GM19351 (cell line): ENCODE results near the gene TCEANC2.

ENCODE experiments used
- ATAC-seq: cut with Tn5 transposase; IDR thresholded peaks from one replicate; pipeline ENCODE4 v1.9.1; 2021; ENCODE audit warnings: mild to moderate bottlenecking, moderate library complexity; ENCODE audit not compliant: unreplicated experiment

TCEANC2 gene

GRCh38 chr1:54129858-54130257 is 76.5 kb downstream of the TCEANC2 start:
- no peak for ATAC-seq

- no peak for ATAC-seq
These were observed 78.0 kb downstream of the TCEANC2 start for GRCh38 chr1:54131419-54131818.

- ATAC-seq: no peak
These were observed 79.1 kb downstream of the TCEANC2 start for GRCh38 chr1:54132495-54132894.

GRCh38 chr1:54134295-54134694 is 80.9 kb downstream of the TCEANC2 start:
- ATAC-seq: no peak

GRCh38 chr1:54135436-54136120 is 82.2 kb downstream of the TCEANC2 start:
- ATAC-seq: no peak

- no peak for ATAC-seq
These were observed 83.0 kb downstream of the TCEANC2 start for GRCh38 chr1:54136269-54136896.

GRCh38 chr1:54136963-54137533 is 83.6 kb downstream of the TCEANC2 start:
- ATAC-seq: no peak

- ATAC-seq: no peak
These were observed 84.2 kb downstream of the TCEANC2 start for GRCh38 chr1:54137534-54138061.

- no peak for ATAC-seq
These were observed 85.6 kb downstream of the TCEANC2 start for GRCh38 chr1:54138994-54139393.

- ATAC-seq: no peak
These were observed 86.3 kb downstream of the TCEANC2 start for GRCh38 chr1:54139711-54140110.

GRCh38 chr1:54142146-54142900 is 88.9 kb downstream of the TCEANC2 start:
- no peak for ATAC-seq

- ATAC-seq: no peak
These were observed 91.0 kb downstream of the TCEANC2 start for GRCh38 chr1:54144366-54144765.

- ATAC-seq: no peak
These were observed 96.3 kb downstream of the TCEANC2 start for GRCh38 chr1:54149734-54150133.

GRCh38 chr1:54151013-54151412 is 97.6 kb downstream of the TCEANC2 start:
- no peak for ATAC-seq

GRCh38 chr1:54152696-54153095 is 99.3 kb downstream of the TCEANC2 start, which contains the start of gene CDCP2:
CDCP2 (minus strand) TSS chr1:54153000; CDS start chr1:54152922, 78 bp downstream.
- no peak for ATAC-seq

- ATAC-seq: no peak
These were observed 100.4 kb downstream of the TCEANC2 start for GRCh38 chr1:54153535-54154439.
